HTR-8/SVneo (cell line): Measurements from ENCODE around the gene DACH1.

Experiments used
- DNase-seq: peaks from one replicate; pipeline ENCODE4 v3.0.0; 2011; ENCODE audit warnings: low spot score, mixed read lengths; ENCODE audit not compliant: insufficient read length
- FAIRE-seq: peaks from 2 replicates; lab custom pipeline; 2011; peaks lifted over from hg19 to GRCh38; lab: Jason Lieb, UNC

DACH1 gene

DNA sequence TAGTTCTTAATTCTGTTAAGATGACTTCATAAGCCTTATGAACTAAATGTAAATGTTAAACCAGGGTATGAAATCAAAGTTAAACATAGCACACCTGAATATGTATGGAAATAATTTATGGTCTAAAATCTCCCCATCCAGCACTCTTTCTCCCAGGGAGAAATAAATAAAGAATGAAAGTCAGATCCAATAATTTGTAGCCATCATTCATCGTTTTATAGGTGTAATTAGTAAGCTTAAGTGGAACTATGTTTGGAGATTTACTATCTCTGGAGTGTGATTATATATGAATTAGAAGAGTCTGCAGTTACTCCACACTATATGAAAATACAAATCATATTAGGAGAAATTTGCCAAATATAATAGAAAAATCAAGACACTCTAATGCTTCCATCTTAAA, 405.1 kb downstream of the DACH1 start:
- no peak for DNase-seq
- FAIRE-seq: no peak

- DNase-seq: no peak
- no peak for FAIRE-seq
Measured at GRCh38 chr13:71460211-71460610, 406.8 kb downstream of the DACH1 start.

DNA sequence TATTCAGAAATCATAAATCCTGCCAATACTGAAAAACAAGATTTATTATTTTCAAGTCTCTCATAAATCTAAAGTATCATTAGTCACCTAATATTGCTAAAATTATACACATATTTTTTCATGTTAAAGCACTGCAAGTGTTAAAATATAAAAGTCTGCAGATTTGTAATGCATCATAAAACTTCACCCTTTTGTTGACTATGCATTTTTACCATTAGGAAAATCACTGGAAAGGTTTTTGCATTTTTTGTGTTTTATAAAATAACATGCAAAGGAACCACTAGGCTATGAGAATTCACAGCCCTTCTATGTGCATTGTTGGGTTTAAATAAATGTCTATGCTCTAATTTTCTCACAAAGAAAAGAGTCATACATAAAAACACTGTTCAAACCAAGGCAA, 407.3 kb downstream of the DACH1 start:
- DNase-seq (no peak), FAIRE-seq (no peak)

- FAIRE-seq (no peak), DNase-seq (no peak)
Measured at GRCh38 chr13:71457645-71458044, 409.4 kb downstream of the DACH1 start.

- DNase-seq: no peak
- no peak for FAIRE-seq
Measured at GRCh38 chr13:71456136-71456535, 410.9 kb downstream of the DACH1 start.

- FAIRE-seq (no peak), DNase-seq (no peak)
Measured at GRCh38 chr13:71454509-71454908, 412.5 kb downstream of the DACH1 start.

GRCh38 chr13:71448080-71448630, 418.8 kb downstream of the DACH1 start:
- FAIRE-seq (no peak), DNase-seq (no peak)

DNA sequence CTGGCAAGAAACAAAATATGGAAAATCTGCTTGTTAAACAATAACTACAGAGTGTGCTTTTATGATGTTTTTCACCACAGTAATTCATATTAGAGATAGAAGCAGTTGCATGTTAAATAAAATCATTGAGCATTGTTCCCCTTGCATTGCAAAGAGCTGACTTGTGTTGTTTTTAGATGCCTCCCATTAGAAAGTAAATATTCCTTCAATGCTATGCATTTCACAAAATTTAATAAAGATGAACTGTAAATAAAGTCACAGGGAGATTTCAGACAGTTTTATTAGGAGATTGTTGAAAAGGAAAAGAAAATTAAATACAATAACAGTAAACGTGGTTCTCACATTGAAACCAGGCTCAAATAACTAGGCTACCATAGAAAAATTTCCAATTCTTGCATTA, 429.3 kb downstream of the DACH1 start:
- no peak for FAIRE-seq

DNA sequence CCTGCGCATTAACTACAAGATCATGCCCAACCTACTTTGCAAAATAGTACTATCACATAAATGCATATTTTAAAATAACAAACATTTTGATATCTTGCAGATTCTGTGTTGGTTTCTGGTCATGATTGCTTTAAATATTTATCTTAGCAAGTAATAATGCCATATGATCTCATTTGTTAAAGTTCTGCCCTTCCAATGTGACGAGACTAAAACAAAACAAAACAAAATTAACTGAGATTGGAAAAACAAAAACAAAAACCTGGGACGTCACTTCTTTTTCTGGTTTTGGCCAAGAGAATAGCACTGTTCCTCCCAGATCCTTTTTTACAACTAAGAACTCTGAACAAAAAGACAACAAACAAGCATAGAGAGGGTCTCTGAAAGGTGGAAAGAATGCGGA, 436.3 kb downstream of the DACH1 start:
- FAIRE-seq (no peak), DNase-seq (no peak)

More for the DNA sequence above, 429.3 kb downstream of the DACH1 start:
- no peak for DNase-seq

DNA sequence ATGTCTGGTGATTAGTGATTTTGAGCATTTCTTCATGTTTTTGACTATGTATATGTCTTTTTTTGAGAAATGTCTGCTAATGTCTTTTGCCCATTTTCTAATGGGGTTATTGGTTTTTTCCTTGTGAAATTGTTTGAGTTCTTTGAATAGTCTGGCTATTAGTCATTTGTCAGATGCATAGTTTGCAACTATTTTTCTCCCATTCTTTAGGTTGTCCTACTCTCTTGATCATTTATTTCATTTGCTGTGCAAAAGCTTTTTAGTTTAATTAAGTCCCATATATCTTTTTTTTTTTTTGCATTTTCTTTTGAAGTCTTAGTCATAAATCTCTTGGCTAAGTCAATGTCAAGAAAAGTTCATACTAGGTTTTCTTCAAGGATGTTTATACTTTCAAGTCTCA, 449.8 kb downstream of the DACH1 start:
- FAIRE-seq: no peak
- no peak for DNase-seq

DNA sequence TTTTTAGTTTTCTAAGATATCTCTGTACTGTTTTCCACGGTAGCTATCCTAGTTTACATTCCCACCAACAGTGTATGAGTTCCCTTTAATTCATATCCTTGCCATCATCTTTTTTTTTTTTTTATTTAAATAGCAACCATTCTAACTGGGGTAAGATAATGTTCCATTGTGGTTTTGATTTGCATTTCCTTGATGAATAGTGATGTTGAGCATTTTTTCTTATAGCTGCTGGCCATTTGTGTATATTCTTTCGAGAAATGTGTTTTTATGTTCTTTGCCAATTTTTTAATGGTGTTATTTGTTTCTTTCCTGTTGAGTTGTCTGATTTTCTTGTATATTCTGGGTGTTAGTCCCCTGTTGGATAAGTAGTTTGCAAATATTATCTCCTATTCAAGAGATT, 454.8 kb downstream of the DACH1 start:
- FAIRE-seq (no peak), DNase-seq (no peak)

DNA sequence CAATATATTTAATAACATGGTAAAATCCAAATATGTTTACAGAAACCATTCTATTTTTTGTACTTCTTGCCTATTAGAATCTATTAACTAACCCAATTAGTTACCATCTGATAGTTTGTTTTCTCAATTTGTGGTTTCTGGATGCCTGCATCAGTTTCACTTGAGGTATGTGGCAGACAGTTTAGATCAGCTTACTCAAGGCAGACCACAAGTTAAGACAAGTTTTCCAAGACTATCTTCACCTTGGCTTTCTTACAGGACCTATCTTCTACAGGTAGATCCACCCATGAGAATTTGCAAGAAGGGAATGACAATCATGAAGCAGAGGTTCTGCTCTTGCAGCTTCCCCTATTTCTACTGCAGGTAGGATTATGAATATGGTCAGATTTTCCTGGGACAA, 458.6 kb downstream of the DACH1 start:
- DNase-seq: no peak
- FAIRE-seq: no peak

- no peak for DNase-seq
- FAIRE-seq: no peak
Measured at GRCh38 chr13:71399631-71400215, 467.3 kb downstream of the DACH1 start.

- FAIRE-seq: no peak
- DNase-seq: no peak
Measured at GRCh38 chr13:71396149-71396548, 470.9 kb downstream of the DACH1 start.

GRCh38 chr13:71395053-71395452, 472.0 kb downstream of the DACH1 start:
- FAIRE-seq (no peak), DNase-seq (no peak)

GRCh38 chr13:71394176-71394575, 472.8 kb downstream of the DACH1 start:
- FAIRE-seq: no peak
- no peak for DNase-seq
